ENCODE measurements around the gene BTRC. TPM values are rescaled to one million over a fixed set of nuclear protein-coding genes. Genes with fewer than 3 reads are reported as not detected.

Gene BTRC
- total and polyA plus RNA-seq, 2 donors from 2014 or later, result 6.7 to 18.0 TPM

- intact Hi-C loops (cut with DNase I), result no loop called here
These were observed 218.8 kb downstream of the BTRC start for GRCh38 chr10:101572785-101573184.

GRCh38 chr10:101573885-101574753 is 220.2 kb downstream of the BTRC start:
- Histone ChIP-seq H3K4me3 (ENCODE audit: low read length in 3 of 3) (no peak overlapping the region), H3K27ac (ENCODE audit: low read depth in 2 of 2, low read length in 2 of 2) (no peak overlapping the region), H3K27me3 (ENCODE audit: control insufficient read depth, insufficient read depth, low read length) (no peaks in the 10 kb centered on the region), H3K36me3 (ENCODE audit: control insufficient read depth in 2 of 3, insufficient read depth in 3 of 3, low read length in 3 of 3) (peaks cover 0 to 4% (median 0%) of the 10 kb centered on the region in 3 donors), H3K4me1 (ENCODE audit: control insufficient read depth in 2 of 3, insufficient read depth in 2 of 3, low read depth in 1 of 3, low read length in 3 of 3) (peaks cover 0 to 11% (median 6%) of the 10 kb centered on the region in 3 donors), H3K9me3 (ENCODE audit: control insufficient read depth in 2 of 3, insufficient read depth in 1 of 3, low read length in 3 of 3) (peaks cover 0 to 10% (median 5%) of the 10 kb centered on the region in 3 donors), H3K9ac (ENCODE audit: low read length in 3 of 3) (no peak overlapping the region)
- DNase-seq, result peak in 3 of 5 donors; percentile 13 to 54 (median 39)
- intact Hi-C loops (cut with DNase I), result no loop called here
- no peak for FAIRE-seq
- TF ChIP-seq CTCF (IDR thresholded peaks at IDR 0.05; ENCODE audit: borderline replicate concordance, extremely low read depth, insufficient read depth), result no peak

More at GRCh38 chr10:101572785-101573184, 218.8 kb downstream of the BTRC start:
- no peaks in the 10 kb centered on the region for H3K36me3 ChIP-seq (ENCODE audit: control insufficient read depth in 2 of 3, insufficient read depth in 3 of 3, low read length in 3 of 3)
- FAIRE-seq (no peak), DNase-seq (no peak)
- peaks cover 0 to 10% (median 5%) of the 10 kb centered on the region in 3 donors for H3K9me3 ChIP-seq (ENCODE audit: control insufficient read depth in 2 of 3, insufficient read depth in 1 of 3, low read length in 3 of 3)
- H3K9ac ChIP-seq (ENCODE audit: low read length in 3 of 3), result no peak overlapping the region
- H3K4me3 ChIP-seq (ENCODE audit: low read length in 3 of 3), result no peak overlapping the region
- no peak for TF ChIP-seq CTCF (IDR thresholded peaks at IDR 0.05; ENCODE audit: borderline replicate concordance, extremely low read depth, insufficient read depth)
- no peak overlapping the region for H3K27ac ChIP-seq (ENCODE audit: low read depth in 2 of 2, low read length in 2 of 2)
- H3K4me1 ChIP-seq (ENCODE audit: control insufficient read depth in 2 of 3, insufficient read depth in 2 of 3, low read depth in 1 of 3, low read length in 3 of 3), result peaks cover 0 to 11% (median 6%) of the 10 kb centered on the region in 3 donors
- no peaks in the 10 kb centered on the region for H3K27me3 ChIP-seq (ENCODE audit: control insufficient read depth, insufficient read depth, low read length)

- no peak overlapping the region for H3K27ac ChIP-seq (ENCODE audit: low read depth in 2 of 2, low read length in 2 of 2)
- intact Hi-C loops (cut with DNase I), result no loop called here
- TF ChIP-seq CTCF (IDR thresholded peaks at IDR 0.05; ENCODE audit: borderline replicate concordance, extremely low read depth, insufficient read depth), result no peak
- no peak overlapping the region for H3K9ac ChIP-seq (ENCODE audit: low read length in 3 of 3)
- no peak for FAIRE-seq
- H3K27me3 ChIP-seq (ENCODE audit: control insufficient read depth, insufficient read depth, low read length), result no peaks in the 10 kb centered on the region
- H3K36me3 ChIP-seq (ENCODE audit: control insufficient read depth in 2 of 3, insufficient read depth in 3 of 3, low read length in 3 of 3), result peaks cover 0 to 6% (median 0%) of the 10 kb centered on the region in 3 donors
- H3K9me3 ChIP-seq (ENCODE audit: control insufficient read depth in 2 of 3, insufficient read depth in 1 of 3, low read length in 3 of 3), result peaks cover 0 to 10% (median 5%) of the 10 kb centered on the region in 3 donors
- no peak overlapping the region for H3K4me3 ChIP-seq (ENCODE audit: low read length in 3 of 3)
- no peak for DNase-seq
- peaks cover 0 to 7% (median 0%) of the 10 kb centered on the region in 3 donors for H3K4me1 ChIP-seq (ENCODE audit: control insufficient read depth in 2 of 3, insufficient read depth in 2 of 3, low read depth in 1 of 3, low read length in 3 of 3)
These were observed 221.1 kb downstream of the BTRC start for GRCh38 chr10:101575091-101575490.

Measured in kidney (tissue), 14 donors.